Activated naive CD4-positive, alpha-beta T cell treated with anti-CD3 and anti-CD28 coated beads for 36 hours (primary cell): ENCODE measurements around the gene RPS6KA5. TPM values are rescaled to one million over a fixed set of nuclear protein-coding genes. Genes with fewer than 3 reads are reported as not detected.
A peak's percentile ranks its signal among the peaks of the same experiment; 100 is the strongest.

Experiments used
- CTCF ChIA-PET: fragments of 350-600 bp; sonication (Branson Sonifier 250); formaldehyde crosslinking; loops from one replicate; lab custom pipeline; 2021; ENCODE audit warnings: antibody characterized with exemption; lab: Charles Lee
- DNase-seq: peaks from one replicate; pipeline ENCODE4 v3.0.0-alpha.2; 2020
- H3K27ac Mint-ChIP-seq: one replicate; pipeline ENCODE4 v1.8.0; 2021; ENCODE audit warnings: mild to moderate bottlenecking, mixed read lengths
- H3K27me3 Mint-ChIP-seq: one replicate; pipeline ENCODE4 v1.8.0; 2021; ENCODE audit warnings: low read depth, mixed read lengths
- H3K36me3 Mint-ChIP-seq: one replicate; pipeline ENCODE4 v1.8.0; 2021; ENCODE audit warnings: low read depth, mixed read lengths
- H3K4me1 Mint-ChIP-seq: one replicate; pipeline ENCODE4 v1.8.0; 2021; ENCODE audit warnings: low read depth, mixed read lengths
- H3K4me3 Mint-ChIP-seq: one replicate; pipeline ENCODE4 v1.8.0; 2021; ENCODE audit warnings: mild to moderate bottlenecking, moderate library complexity, mixed read lengths
- H3K9me3 Mint-ChIP-seq: one replicate; pipeline ENCODE4 v1.8.0; 2021; ENCODE audit warnings: mixed read lengths
- intact Hi-C: fragments of 100-400 bp; cut with micrococcal nuclease; formaldehyde crosslinking; loops from one replicate; pipeline ENCODE4 v1.15.1; 2023
- total RNA-seq, 2 experiments: library from RNA; stranded (reverse); gene quantifications; one replicate each; pipeline ENCODE4 v1.2.3, GENCODE V29; 2021

RPS6KA5 gene
- total RNA-seq, 2 experiments from 2014 or later: 10.0 to 12.0 TPM

DNA sequence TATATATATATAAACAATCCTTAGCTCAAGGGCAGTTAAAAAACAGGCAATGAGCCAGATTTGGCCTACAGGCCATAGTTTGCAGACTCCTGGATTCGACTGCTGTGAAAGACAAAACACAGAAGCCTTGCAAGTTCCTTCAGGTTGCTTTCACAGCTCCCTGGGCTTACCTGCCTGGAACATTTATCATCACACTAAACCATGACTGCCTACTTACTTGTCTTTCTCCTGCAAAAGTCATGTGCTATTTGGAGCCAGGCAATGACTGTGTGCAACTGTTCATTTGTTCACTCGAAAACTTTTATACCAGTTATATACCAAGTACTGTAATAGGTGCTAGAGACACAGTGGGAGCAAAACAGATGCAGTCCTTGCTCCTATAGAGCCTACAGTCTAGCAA lies 2.2 kb upstream of the RPS6KA5 start:
- H3K27ac Mint-ChIP-seq: peak overlapping the region; percentile 86
- DNase-seq: no peak
- peaks cover 63% of the 10 kb centered on the region for H3K4me1 Mint-ChIP-seq
- H3K9me3 Mint-ChIP-seq: no peaks in the 10 kb centered on the region
- peak overlapping the region; percentile 7 for H3K4me3 Mint-ChIP-seq
- intact Hi-C loops: loop anchor here (2.0 to 10.0 kb wide), 4 partner anchors 182 to 1108 kb away; partner anchors contain the start of genes EFCAB11, GPR68, NRDE2 and TDP1
- no peaks in the 10 kb centered on the region for H3K27me3 Mint-ChIP-seq
- H3K36me3 Mint-ChIP-seq: no peaks in the 10 kb centered on the region
- CTCF ChIA-PET: interaction anchor here (0.6 to 2.8 kb wide), 5 partner anchors 15 to 262 kb away, joined by 3 to 11 read pairs (median 3); no protein-coding TSS in a partner anchor

DNA sequence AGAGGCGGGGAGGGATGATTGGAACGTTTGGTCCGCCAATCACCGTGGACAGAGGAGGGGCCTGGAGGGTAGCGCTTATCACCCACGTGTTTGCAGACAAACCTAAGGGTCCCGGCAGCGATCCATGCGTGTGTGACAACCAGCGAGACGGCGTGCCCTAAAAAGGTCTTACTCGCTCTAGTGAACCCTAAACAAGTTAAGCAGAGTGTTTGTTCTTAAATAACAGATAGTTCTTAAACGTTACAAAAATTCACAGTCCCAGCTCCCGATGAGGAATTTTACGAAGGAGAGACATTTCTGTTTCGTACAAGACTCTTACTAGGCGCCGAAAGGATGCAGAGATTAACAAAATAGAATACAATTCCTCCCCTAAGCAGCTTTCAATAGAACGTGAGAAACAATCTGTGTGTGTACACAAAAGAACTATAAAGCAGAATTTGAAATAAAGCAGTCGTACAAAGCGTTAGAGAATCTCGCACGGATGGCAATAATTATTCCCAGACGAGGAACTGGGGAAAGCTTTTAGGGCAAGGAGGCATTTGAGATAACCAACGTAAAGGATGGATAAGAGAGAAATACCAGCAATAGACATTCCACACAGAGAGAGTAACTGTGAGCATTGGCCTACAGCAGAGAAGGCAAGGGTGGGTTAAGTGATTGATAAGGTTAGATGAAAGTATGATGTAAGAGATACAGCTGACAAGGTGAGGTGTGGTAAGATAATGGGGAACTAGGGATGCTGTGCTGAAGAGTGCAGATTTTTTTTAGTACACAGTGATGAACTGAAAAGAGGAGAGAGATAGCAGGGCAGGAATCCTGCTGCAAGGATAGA lies 831 bp upstream of the RPS6KA5 start:
- Mint-ChIP-seq H3K4me3 (no peak overlapping the region), H3K27ac (no peak overlapping the region), H3K36me3 (no peaks in the 10 kb centered on the region), H3K4me1 (peaks cover 50% of the 10 kb centered on the region), H3K9me3 (peaks cover 2% of the 10 kb centered on the region), H3K27me3 (no peaks in the 10 kb centered on the region)
- CTCF ChIA-PET: interaction anchor here (0.6 to 2.8 kb wide), 9 partner anchors 9 to 117 kb away, joined by 3 to 17 read pairs (median 3); partner anchors contain the start of gene DGLUCY
- no peak for DNase-seq
- intact Hi-C loops: loop anchor here (1.0 to 10.0 kb wide), 7 partner anchors 39 to 1106 kb away; partner anchors contain the start of genes CCDC88C, EFCAB11, NRDE2 and TDP1

- Mint-ChIP-seq H3K27ac (peak overlapping the region; percentile 26), H3K4me1 (peaks cover 43% of the 10 kb centered on the region), H3K36me3 (no peaks in the 10 kb centered on the region), H3K9me3 (peaks cover 2% of the 10 kb centered on the region), H3K27me3 (no peaks in the 10 kb centered on the region), H3K4me3 (peak overlapping the region; percentile 82)
- intact Hi-C loops: loop anchor here (1.0 to 10.0 kb wide), 15 partner anchors 23 to 1105 kb away; partner anchors contain the start of genes CCDC88C, DGLUCY, EFCAB11 and NRDE2
- CTCF ChIA-PET: interaction anchor here (0.6 to 2.8 kb wide), 15 partner anchors 12 to 169 kb away, joined by 3 to 17 read pairs (median 3); partner anchors contain the start of gene DGLUCY
- peak; percentile 76 for DNase-seq
Measured at GRCh38 chr14:91059576-91060350, 678 bp downstream of the RPS6KA5 start.

GRCh38 chr14:91058042-91058581 lies 2.3 kb downstream of the RPS6KA5 start:
- Mint-ChIP-seq H3K4me1 (peaks cover 34% of the 10 kb centered on the region), H3K27ac (no peak overlapping the region), H3K4me3 (no peak overlapping the region), H3K27me3 (no peaks in the 10 kb centered on the region), H3K36me3 (no peaks in the 10 kb centered on the region), H3K9me3 (peaks cover 2% of the 10 kb centered on the region)
- DNase-seq: no peak
- CTCF ChIA-PET: interaction anchor here (1.0 to 2.6 kb wide), 4 partner anchors 33 to 167 kb away, joined by 3 to 14 read pairs (median 5); no protein-coding TSS in a partner anchor
- intact Hi-C loops: no loop called here

GRCh38 chr14:91056361-91056760 lies 4.1 kb downstream of the RPS6KA5 start:
- Mint-ChIP-seq H3K4me3 (no peak overlapping the region), H3K36me3 (no peaks in the 10 kb centered on the region), H3K27me3 (no peaks in the 10 kb centered on the region), H3K4me1 (peaks cover 32% of the 10 kb centered on the region), H3K9me3 (peaks cover 2% of the 10 kb centered on the region), H3K27ac (no peak overlapping the region)
- CTCF ChIA-PET: interaction anchor here (1.1 kb wide), 1 partner anchor 81 kb away, joined by 3 read pairs; no protein-coding TSS in a partner anchor
- intact Hi-C loops: no loop called here
- DNase-seq: no peak

DNA sequence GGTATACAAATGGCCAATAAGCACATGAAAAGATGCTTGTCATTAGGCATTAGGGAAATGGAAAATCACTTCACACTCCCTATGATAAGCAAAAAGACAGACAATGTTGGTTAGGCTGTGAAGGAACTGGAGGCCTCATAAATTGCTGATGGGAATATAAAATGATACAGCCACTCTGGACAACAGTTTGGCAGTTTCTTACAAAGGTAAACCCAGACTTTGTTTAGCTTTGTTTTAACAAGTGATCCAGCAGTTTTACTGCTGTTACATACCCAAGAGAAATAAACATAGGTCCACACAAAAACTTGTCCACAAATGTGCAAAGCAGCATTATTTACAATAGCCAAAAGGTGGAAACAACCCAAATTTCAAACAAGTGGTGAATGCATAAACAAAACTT lies 5.4 kb downstream of the RPS6KA5 start:
- Mint-ChIP-seq H3K36me3 (no peaks in the 10 kb centered on the region), H3K4me3 (no peak overlapping the region), H3K27ac (no peak overlapping the region), H3K27me3 (no peaks in the 10 kb centered on the region), H3K4me1 (peaks cover 32% of the 10 kb centered on the region), H3K9me3 (peaks cover 2% of the 10 kb centered on the region)
- no peak for DNase-seq
- CTCF ChIA-PET: interaction anchor here (0.6 kb wide), 1 partner anchor 643 kb away, joined by 3 read pairs; no protein-coding TSS in a partner anchor
- intact Hi-C loops: no loop called here

DNA sequence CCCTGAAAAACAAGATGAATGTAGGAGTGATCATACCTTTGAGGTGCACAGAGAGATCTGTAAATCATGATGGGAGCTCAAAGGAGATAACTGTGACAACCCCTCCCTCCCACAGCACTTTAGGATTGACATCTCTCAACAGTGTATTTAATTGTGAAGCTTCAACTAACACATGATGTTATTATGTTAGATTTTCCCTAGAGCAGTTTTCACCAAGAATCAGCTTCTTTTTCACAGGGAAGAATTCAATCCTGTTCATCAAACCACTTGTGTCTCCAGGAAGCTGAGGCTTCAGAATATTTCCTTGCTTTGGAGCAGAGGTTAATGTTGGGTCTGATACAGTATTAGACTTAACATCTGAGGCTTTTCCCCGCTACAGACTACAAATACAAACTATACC lies 11.8 kb downstream of the RPS6KA5 start:
- CTCF ChIA-PET: interaction anchor here (1.9 kb wide), 1 partner anchor 11 kb away, joined by 6 read pairs; no protein-coding TSS in a partner anchor
- intact Hi-C loops: no loop called here
- no peak for DNase-seq
- Mint-ChIP-seq H3K27me3 (no peaks in the 10 kb centered on the region), H3K4me1 (peaks cover 32% of the 10 kb centered on the region), H3K4me3 (no peak overlapping the region), H3K36me3 (no peaks in the 10 kb centered on the region), H3K27ac (no peak overlapping the region), H3K9me3 (no peaks in the 10 kb centered on the region)

DNA sequence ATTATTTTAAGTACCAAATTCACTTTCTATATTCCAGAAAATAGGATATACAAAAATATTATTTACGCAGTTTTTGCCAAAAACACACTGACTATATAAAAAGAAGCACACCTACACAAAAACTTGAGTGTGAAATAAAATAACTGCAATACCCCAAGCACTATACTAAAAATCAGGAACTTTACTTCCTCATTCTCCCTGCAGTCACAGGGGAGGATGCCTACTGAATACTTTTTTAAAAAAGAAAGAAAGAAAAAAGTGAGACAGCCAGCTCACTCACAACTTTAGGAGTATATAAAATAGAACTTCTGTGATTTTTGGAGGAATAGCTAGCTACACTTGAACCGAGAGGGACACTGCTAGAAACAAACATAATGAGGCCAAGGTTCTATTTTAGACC lies 12.2 kb downstream of the RPS6KA5 start:
- intact Hi-C loops: no loop called here
- H3K27me3 Mint-ChIP-seq: no peaks in the 10 kb centered on the region
- DNase-seq: no peak
- no peak overlapping the region for H3K4me3 Mint-ChIP-seq
- no peaks in the 10 kb centered on the region for H3K36me3 Mint-ChIP-seq
- no peaks in the 10 kb centered on the region for H3K9me3 Mint-ChIP-seq
- no peak overlapping the region for H3K27ac Mint-ChIP-seq
- peaks cover 32% of the 10 kb centered on the region for H3K4me1 Mint-ChIP-seq
- CTCF ChIA-PET: interaction anchor here (1.0 to 1.9 kb wide), 2 partner anchors 11 to 12 kb away, joined by 3 to 6 read pairs; partner anchors contain the start of gene RPS6KA5

GRCh38 chr14:91047174-91047753 lies 13.2 kb downstream of the RPS6KA5 start:
- CTCF ChIA-PET: interaction anchor here (1.0 to 1.9 kb wide), 2 partner anchors 12 to 13 kb away, joined by 3 to 6 read pairs; partner anchors contain the start of gene RPS6KA5
- no peak for DNase-seq
- intact Hi-C loops: no loop called here
- Mint-ChIP-seq H3K4me1 (peaks cover 35% of the 10 kb centered on the region), H3K36me3 (no peaks in the 10 kb centered on the region), H3K27ac (no peak overlapping the region), H3K9me3 (no peaks in the 10 kb centered on the region), H3K4me3 (no peak overlapping the region), H3K27me3 (no peaks in the 10 kb centered on the region)

- Mint-ChIP-seq H3K27ac (no peak overlapping the region), H3K27me3 (no peaks in the 10 kb centered on the region), H3K36me3 (no peaks in the 10 kb centered on the region), H3K9me3 (no peaks in the 10 kb centered on the region), H3K4me1 (peaks cover 35% of the 10 kb centered on the region), H3K4me3 (no peak overlapping the region)
- no peak for DNase-seq
- CTCF ChIA-PET: interaction anchor here (0.9 kb wide), 1 partner anchor 10 kb away, joined by 3 read pairs; no protein-coding TSS in a partner anchor
- intact Hi-C loops: no loop called here
Measured at GRCh38 chr14:91046488-91047072, 13.9 kb downstream of the RPS6KA5 start.

- intact Hi-C loops: no loop called here
- Mint-ChIP-seq H3K36me3 (no peaks in the 10 kb centered on the region), H3K27me3 (no peaks in the 10 kb centered on the region), H3K9me3 (no peaks in the 10 kb centered on the region), H3K4me3 (no peak overlapping the region), H3K27ac (no peak overlapping the region), H3K4me1 (peaks cover 51% of the 10 kb centered on the region)
- CTCF ChIA-PET: interaction anchor here (0.6 to 1.8 kb wide), 6 partner anchors 9 to 154 kb away, joined by 3 to 6 read pairs (median 4); no protein-coding TSS in a partner anchor
- no peak for DNase-seq
Measured at GRCh38 chr14:91041450-91041849, 19.0 kb downstream of the RPS6KA5 start.
